Common myeloid progenitor, CD34-positive (primary cell): ENCODE data around the gene ADAM8.
A peak's percentile ranks its signal among the peaks of the same experiment; 100 is the strongest.

Source experiments
- CTCF ChIA-PET: fragments of 350-600 bp; sonication (Branson Sonifier 250); formaldehyde crosslinking; loops from one replicate; lab custom pipeline; 2021; ENCODE audit warnings: antibody characterized with exemption; lab: Charles Lee
- POLR2A ChIA-PET: fragments of 350-600 bp; sonication (Branson Sonifier 250); formaldehyde crosslinking; loops from one replicate; lab custom pipeline; 2021; ENCODE audit warnings: antibody characterized with exemption; lab: Charles Lee
- DNase-seq, 3 donors: peaks; one replicate each; pipeline versions ENCODE4 v3.0.0 to v3.0.0-alpha.2; 2013
- H3K27ac ChIP-seq, 2 experiments: 1 replicate in 1 of 2; 2 replicates in 1 of 2; pipeline ENCODE4 v1.7.0; 2013; ENCODE audit warnings: inconsistent platforms in 2 of 2, low read length in 2 of 2, mild to moderate bottlenecking in 2 of 2, low read depth in 1 of 2, moderate library complexity in 1 of 2; ENCODE audit not compliant: severe bottlenecking in 2 of 2, insufficient read depth in 1 of 2, poor library complexity in 1 of 2
- H3K27me3 ChIP-seq, 5 experiments: replicated peaks in 2 of 5; 1 replicate in 3 of 5; 2 replicates in 2 of 5; pipeline versions ENCODE4 v1.6.1 to v1.7.0; 2013; ENCODE audit warnings: low read length in 4 of 5, mild to moderate bottlenecking in 2 of 5, moderate library complexity in 2 of 5, inconsistent platforms in 1 of 5; ENCODE audit not compliant: insufficient read depth in 5 of 5, control insufficient read depth in 4 of 5
- H3K36me3 ChIP-seq, 4 experiments: 1 replicate in 2 of 4; 2 replicates in 2 of 4; pipeline versions ENCODE4 v1.6.1 to v1.7.0; 2013; ENCODE audit warnings: low read length in 3 of 4, control low read depth in 1 of 4, mild to moderate bottlenecking in 1 of 4; ENCODE audit not compliant: control insufficient read depth in 4 of 4, insufficient read depth in 4 of 4
- H3K4me1 ChIP-seq, 4 experiments: 1 replicate in 3 of 4; 2 replicates in 1 of 4; pipeline versions ENCODE4 v1.6.1 to v1.7.1; 2013; ENCODE audit warnings: low read length in 3 of 4, mild to moderate bottlenecking in 3 of 4, control low read depth in 1 of 4, inconsistent platforms in 1 of 4, moderate library complexity in 1 of 4; ENCODE audit not compliant: control insufficient read depth in 4 of 4, insufficient read depth in 4 of 4; ENCODE audit errors: control extremely low read depth in 1 of 4
- H3K4me3 ChIP-seq, 7 experiments: 1 replicate in 4 of 7; 2 replicates in 3 of 7; pipeline versions ENCODE4 v1.5.1 to v1.7.0; 2013; ENCODE audit warnings: mild to moderate bottlenecking in 7 of 7, low read length in 6 of 7, moderate library complexity in 6 of 7, inconsistent platforms in 2 of 7, low read depth in 2 of 7, control low read depth in 1 of 7; ENCODE audit not compliant: insufficient read depth in 4 of 7, control insufficient read depth in 1 of 7; ENCODE audit errors: extremely low read depth in 1 of 7
- H3K9me3 ChIP-seq, 5 experiments: 1 replicate in 4 of 5; 2 replicates in 1 of 5; pipeline versions ENCODE4 v1.6.1 to v1.7.1; 2013; ENCODE audit warnings: low read length in 4 of 5, mild to moderate bottlenecking in 2 of 5, inconsistent platforms in 1 of 5, low read depth in 1 of 5, moderate library complexity in 1 of 5; ENCODE audit not compliant: control insufficient read depth in 4 of 5, insufficient read depth in 2 of 5; ENCODE audit errors: control extremely low read depth in 1 of 5
- WGBS: methylation state at CpG from one replicate; pipeline ENCODE4 v1.1.5; 2013; ENCODE audit not compliant: insufficient coverage; 5-methylcytosine and 5-hydroxymethylcytosine counted together

The ADAM8 gene

DNA sequence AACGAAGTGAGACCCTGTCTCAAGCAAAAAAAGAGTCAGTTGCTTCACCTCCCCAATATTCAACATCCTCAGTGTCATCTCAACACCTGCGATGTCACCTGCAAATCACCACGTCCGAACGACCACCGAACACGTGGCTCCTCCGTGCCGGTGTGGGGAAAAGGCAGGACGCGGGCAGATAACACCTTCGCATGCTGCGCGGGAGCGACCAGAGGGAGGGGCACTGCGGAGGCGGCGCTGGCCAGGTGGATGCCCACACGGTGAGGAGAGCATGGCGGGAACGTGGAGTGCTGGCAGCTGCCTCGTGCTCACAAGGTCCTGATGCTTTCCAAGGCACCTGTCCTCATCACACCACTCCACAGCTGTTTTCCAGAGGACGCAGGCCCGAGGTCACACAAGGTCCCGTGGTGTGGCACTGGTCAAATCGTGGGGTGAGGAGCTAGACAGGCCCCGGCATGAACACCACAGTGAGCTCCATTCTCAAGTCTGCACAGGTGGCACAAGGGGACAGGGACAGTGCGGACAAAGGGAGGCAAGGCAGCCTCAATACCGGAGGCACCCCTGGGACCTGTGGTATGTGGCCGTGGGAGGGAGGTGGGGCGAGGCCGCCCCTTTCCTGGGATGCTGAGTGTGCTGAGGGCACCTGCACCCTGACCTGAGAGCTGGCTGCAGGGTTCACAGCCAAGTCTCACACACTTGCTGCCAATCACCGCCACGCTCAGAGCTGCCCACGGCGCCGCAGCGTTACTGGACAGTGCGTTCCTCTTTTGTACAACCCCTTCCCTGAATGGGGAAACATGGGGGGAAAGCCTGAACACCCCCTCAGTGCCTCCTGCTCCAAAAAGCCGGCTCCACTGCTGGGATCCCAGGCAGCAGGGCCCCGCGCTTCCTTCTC is 19.0 kb upstream of the ADAM8 start:
- Histone ChIP-seq H3K4me3 (no peak overlapping the region), H3K4me1 (peaks cover 0 to 7% (median 1%) of the 10 kb centered on the region in 4 experiments), H3K9me3 (no peaks in the 10 kb centered on the region), H3K36me3 (peaks cover 15 to 88% (median 74%) of the 10 kb centered on the region in 4 experiments), H3K27me3 (no peaks in the 10 kb centered on the region), H3K27ac (no peak overlapping the region)
- ChIA-PET POLR2A (no interaction called here), CTCF (interaction anchor here (1.0 to 1.6 kb wide), 5 partner anchors 11 to 18 kb away, joined by 3 to 8 read pairs (median 4); no protein-coding TSS in a partner anchor)
- no peak for DNase-seq
- 95% methylated on average over 42 of the region's 42 CpGs for WGBS

DNA sequence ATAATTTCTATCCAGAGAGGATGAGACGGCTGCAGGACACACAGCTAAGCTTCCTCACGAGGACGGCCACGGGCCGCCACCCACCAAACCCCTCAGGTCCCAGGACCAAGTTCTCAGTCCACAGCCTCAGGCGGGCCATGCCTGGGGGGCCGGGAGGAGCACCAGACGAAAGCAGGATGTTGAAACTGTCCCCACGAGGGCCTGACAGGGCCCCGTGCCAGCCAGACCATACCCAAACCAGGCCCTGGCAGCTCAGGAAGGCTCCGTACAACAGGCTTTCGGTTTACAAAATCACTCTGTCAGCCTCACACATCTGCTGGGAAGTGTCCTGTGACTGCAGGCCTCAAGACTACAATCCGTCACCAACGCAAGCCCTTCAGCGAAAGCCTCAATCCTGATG is 17.5 kb upstream of the ADAM8 start:
- ChIA-PET POLR2A (interaction anchor here (1.1 kb wide), 1 partner anchor 18 kb away, joined by 3 read pairs; no protein-coding TSS in a partner anchor), CTCF (interaction anchor here (1.0 to 2.0 kb wide), 2 partner anchors 9 to 35 kb away, joined by 4 to 6 read pairs; no protein-coding TSS in a partner anchor)

DNA sequence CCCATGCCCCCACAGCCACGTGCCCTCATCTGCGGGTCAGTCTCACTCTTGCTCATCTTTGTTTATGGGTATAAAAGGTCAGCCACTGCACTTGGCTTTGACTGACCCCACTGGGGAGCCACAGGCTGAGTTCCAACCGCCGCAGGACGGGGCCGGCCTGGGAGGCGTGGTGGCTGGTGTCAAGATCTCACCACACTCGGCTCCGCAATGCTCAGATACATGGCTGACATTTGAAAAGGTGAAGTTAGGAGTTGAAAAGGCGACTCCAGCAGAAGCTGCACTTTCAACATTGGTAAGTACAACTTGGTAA is 17.1 kb upstream of the ADAM8 start:
- 96% methylated on average over 10 of the region's 10 CpGs for whole genome bisulfite sequencing
- H3K27me3 ChIP-seq = no peaks in the 10 kb centered on the region
- no peak overlapping the region for H3K4me3 ChIP-seq
- peaks cover 10 to 85% (median 75%) of the 10 kb centered on the region in 4 experiments for H3K36me3 ChIP-seq
- CTCF ChIA-PET = interaction anchor here (1.0 to 2.0 kb wide), 3 partner anchors 9 to 35 kb away, joined by 4 to 9 read pairs (median 6); no protein-coding TSS in a partner anchor
- H3K27ac ChIP-seq = no peak overlapping the region
- peaks cover 0 to 7% (median 1%) of the 10 kb centered on the region in 4 experiments for H3K4me1 ChIP-seq
- H3K9me3 ChIP-seq = no peaks in the 10 kb centered on the region
- DNase-seq = no peak
- POLR2A ChIA-PET = interaction anchor here (1.1 kb wide), 1 partner anchor 18 kb away, joined by 3 read pairs; no protein-coding TSS in a partner anchor

More for the DNA sequence above, 17.5 kb upstream of the ADAM8 start:
- WGBS = 95% methylated on average over 15 of the region's 15 CpGs
- Histone ChIP-seq H3K4me3 (no peak overlapping the region), H3K27ac (no peak overlapping the region), H3K27me3 (no peaks in the 10 kb centered on the region), H3K4me1 (peaks cover 0 to 7% (median 1%) of the 10 kb centered on the region in 4 experiments), H3K9me3 (no peaks in the 10 kb centered on the region), H3K36me3 (peaks cover 10 to 85% (median 75%) of the 10 kb centered on the region in 4 experiments)
- DNase-seq = no peak

DNA sequence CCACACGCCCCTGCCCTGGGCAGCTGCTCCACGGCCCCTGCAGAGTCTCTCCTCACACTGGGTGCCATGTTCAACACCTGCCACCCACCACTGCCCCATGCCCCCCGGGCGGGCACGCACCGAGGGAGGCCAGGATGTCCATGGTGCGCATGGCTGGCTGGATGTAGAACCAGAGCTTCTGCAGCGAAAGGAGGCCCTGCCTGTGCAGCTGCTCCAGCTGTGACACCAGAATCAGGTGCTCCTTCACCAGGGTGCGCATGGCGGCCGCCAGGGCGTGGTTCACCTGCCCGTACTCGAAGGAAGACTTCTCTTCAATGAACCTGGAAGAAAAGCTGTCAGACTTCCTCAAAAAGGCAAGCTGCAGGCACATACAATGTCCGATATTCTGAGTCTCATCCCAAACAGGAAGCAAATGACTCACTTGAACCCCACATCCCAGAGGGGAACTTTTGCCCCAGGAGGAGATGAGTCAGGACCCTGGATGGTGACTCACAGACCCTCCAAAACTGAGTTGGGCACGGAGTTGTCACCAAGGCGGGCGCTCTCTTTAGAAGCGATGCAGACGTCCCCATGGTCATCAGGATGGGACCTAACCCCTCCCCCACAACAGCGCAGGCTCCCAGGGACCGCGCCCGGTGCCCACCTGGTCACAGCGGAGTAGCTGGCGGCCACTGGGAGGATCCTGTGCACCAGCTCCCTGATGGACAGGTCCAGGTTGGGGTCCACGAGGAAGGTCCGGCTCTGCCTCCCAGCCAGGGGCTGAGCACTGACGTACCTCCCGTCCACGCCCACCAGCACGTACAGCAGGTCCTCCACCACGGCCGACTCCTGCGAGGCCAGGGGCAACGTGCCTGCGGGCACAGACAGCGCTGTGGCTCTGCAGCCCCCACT is 16.5 kb upstream of the ADAM8 start:
- ChIA-PET CTCF (interaction anchor here (0.6 to 2.0 kb wide), 7 partner anchors 10 to 36 kb away, joined by 3 to 9 read pairs (median 4); no protein-coding TSS in a partner anchor), POLR2A (interaction anchor here (1.1 kb wide), 1 partner anchor 17 kb away, joined by 3 read pairs; no protein-coding TSS in a partner anchor)
- Histone ChIP-seq H3K4me1 (peaks cover 0 to 7% (median 1%) of the 10 kb centered on the region in 4 experiments), H3K36me3 (peaks cover 6 to 85% (median 74%) of the 10 kb centered on the region in 4 experiments), H3K27me3 (no peaks in the 10 kb centered on the region), H3K27ac (no peak overlapping the region), H3K4me3 (no peak overlapping the region), H3K9me3 (no peaks in the 10 kb centered on the region)
- WGBS = 96% methylated on average over 37 of the region's 38 CpGs
- DNase-seq = peak in 2 of 3 donors; percentile 55 to 61

DNA sequence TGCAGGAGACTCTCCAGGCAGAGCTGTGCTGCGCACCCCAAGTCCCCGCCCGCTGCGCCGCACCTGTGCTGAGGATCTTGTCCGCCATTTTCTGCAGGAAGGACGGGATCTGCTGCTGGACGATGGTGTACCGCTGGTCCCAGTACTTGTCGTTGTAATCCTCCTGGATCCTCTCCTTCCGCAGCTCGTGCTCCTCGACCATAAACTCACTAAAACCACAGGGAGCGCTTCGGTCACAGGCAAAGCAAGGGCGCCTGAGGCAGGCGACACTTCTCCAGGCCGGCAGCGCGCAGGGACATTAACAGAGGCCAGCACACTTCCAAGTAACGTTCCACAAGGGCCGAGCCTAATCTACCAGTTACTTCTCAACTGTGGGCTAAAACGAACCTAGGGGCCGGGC is 13.1 kb upstream of the ADAM8 start:
- Histone ChIP-seq H3K27ac (no peak overlapping the region), H3K4me3 (no peak overlapping the region), H3K27me3 (no peaks in the 10 kb centered on the region), H3K36me3 (peaks cover 9 to 83% (median 69%) of the 10 kb centered on the region in 4 experiments), H3K4me1 (peaks cover 0 to 7% (median 1%) of the 10 kb centered on the region in 4 experiments), H3K9me3 (no peaks in the 10 kb centered on the region)
- DNase-seq = no peak
- WGBS = 97% methylated on average over 23 of the region's 24 CpGs
- ChIA-PET POLR2A (no interaction called here), CTCF (interaction anchor here (1.3 to 1.8 kb wide), 2 partner anchors 9 to 18 kb away, joined by 3 to 5 read pairs; no protein-coding TSS in a partner anchor)

DNA sequence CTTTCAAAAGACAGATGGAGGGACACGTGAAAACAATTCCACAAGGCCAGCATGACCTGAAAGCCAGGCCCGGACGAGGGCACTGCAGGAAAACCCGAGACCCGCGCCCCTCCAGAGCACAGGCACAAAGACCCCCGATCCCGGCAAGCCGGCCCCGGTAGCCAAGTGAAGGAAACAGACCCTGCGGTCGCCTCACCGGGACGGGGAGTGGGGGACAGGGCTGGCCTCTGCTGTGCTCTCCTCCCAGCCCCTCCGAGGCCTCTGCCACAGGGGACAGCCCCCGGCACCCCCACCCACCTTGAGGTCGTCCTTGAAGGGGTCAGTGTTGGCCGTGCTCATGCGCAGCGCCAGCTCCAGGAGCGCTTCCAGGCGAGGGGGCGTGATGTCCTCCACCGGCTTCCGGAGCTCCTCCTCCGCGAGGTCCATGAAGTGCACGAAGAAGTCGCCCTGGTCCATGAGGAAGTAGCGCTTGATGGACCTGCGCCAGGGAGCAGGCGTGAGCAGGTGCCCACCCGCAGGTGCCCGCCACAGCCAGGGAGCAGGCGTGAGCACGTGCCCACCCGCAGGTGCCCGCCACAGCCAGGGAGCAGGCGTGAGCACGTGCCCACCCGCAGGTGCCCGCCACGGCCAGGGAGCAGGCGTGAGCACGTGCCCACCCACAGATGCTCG is 11.3 kb upstream of the ADAM8 start:
- 96% methylated on average over 26 of the region's 46 CpGs for WGBS
- Histone ChIP-seq H3K27me3 (no peaks in the 10 kb centered on the region), H3K27ac (no peak overlapping the region), H3K9me3 (no peaks in the 10 kb centered on the region), H3K36me3 (peaks cover 5 to 83% (median 69%) of the 10 kb centered on the region in 4 experiments), H3K4me1 (peaks cover 0 to 3% (median 0%) of the 10 kb centered on the region in 4 experiments), H3K4me3 (no peak overlapping the region)
- ChIA-PET POLR2A (interaction anchor here (0.6 kb wide), 1 partner anchor 12 kb away, joined by 3 read pairs; no protein-coding TSS in a partner anchor), CTCF (interaction anchor here (0.6 to 2.1 kb wide), 4 partner anchors 9 to 67 kb away, joined by 3 to 8 read pairs (median 3); no protein-coding TSS in a partner anchor)
- DNase-seq = no peak
